22Rv1 (cell line): Measurements from ENCODE around the gene SF3B5.

Source experiments
- CTCF ChIP-seq: fragments of 450-650 bp; IDR thresholded peaks from 2 replicates; pipeline ENCODE4 v1.5.1; 2017; ENCODE audit warnings: mild to moderate bottlenecking
- ZFX ChIP-seq: fragments of 450-650 bp; IDR thresholded peaks from 2 replicates; pipeline ENCODE4 v1.6.1; 2017; ENCODE audit warnings: antibody characterized with exemption, borderline replicate concordance

- no peak for TF ChIP-seq CTCF
- TF ChIP-seq ZFX, result no peak
Measured at GRCh38 chr6:144063246-144063743, 32.1 kb downstream of the SF3B5 start.
